Measurements from ENCODE around the gene KCNG1. TPM values are rescaled to one million over a fixed set of nuclear protein-coding genes. Genes with fewer than 3 reads are reported as not detected.
A peak's percentile ranks its signal among the peaks of the same experiment; 100 is the strongest.
"Not testable (repeated sequence)": the region's sequence is repeated elsewhere in the genome, so short reads cannot be mapped to it uniquely, and the experiment has no call there.

KCNG1 gene
- total and polyA plus RNA-seq, 9 donors, result 0.15 to 4.9 (median 1.1) TPM

GRCh38 chr20:50980851-50981713 is 41.8 kb downstream of the KCNG1 start:
- peak; percentile 37 to 57 (median 42) for DNase-seq
- WGBS, 3 donors, result 35 to 41% (median 38%) methylated on average over 26 of the region's 26 CpGs
- Histone ChIP-seq H3K27ac (no peak overlapping the region), H3K4me1 (ENCODE audit: insufficient read depth) (peaks cover 2% of the 10 kb centered on the region), H3K9me3 (no peaks in the 10 kb centered on the region), H3K36me3 (no peaks in the 10 kb centered on the region), H3K4me3 (no peak overlapping the region), H3K27me3 (no peaks in the 10 kb centered on the region)
- TF ChIP-seq, protein P1, sequence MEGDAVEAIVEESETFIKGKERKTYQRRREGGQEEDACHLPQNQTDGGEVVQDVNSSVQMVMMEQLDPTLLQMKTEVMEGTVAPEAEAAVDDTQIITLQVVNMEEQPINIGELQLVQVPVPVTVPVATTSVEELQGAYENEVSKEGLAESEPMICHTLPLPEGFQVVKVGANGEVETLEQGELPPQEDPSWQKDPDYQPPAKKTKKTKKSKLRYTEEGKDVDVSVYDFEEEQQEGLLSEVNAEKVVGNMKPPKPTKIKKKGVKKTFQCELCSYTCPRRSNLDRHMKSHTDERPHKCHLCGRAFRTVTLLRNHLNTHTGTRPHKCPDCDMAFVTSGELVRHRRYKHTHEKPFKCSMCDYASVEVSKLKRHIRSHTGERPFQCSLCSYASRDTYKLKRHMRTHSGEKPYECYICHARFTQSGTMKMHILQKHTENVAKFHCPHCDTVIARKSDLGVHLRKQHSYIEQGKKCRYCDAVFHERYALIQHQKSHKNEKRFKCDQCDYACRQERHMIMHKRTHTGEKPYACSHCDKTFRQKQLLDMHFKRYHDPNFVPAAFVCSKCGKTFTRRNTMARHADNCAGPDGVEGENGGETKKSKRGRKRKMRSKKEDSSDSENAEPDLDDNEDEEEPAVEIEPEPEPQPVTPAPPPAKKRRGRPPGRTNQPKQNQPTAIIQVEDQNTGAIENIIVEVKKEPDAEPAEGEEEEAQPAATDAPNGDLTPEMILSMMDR (IDR thresholded peaks at IDR 0.05), result peak in 2 of 3 donors; percentile 29 to 47
- no peak for TF ChIP-seq EP300 (IDR thresholded peaks at IDR 0.05)
- TF ChIP-seq POLR2A (IDR thresholded peaks at IDR 0.05), result no peak
- intact Hi-C loops (cut with DNase I), result loop anchor here in 3 of 4 donors (10.0 kb wide), 1 partner anchor 614 kb away; no protein-coding TSS in a partner anchor

DNA sequence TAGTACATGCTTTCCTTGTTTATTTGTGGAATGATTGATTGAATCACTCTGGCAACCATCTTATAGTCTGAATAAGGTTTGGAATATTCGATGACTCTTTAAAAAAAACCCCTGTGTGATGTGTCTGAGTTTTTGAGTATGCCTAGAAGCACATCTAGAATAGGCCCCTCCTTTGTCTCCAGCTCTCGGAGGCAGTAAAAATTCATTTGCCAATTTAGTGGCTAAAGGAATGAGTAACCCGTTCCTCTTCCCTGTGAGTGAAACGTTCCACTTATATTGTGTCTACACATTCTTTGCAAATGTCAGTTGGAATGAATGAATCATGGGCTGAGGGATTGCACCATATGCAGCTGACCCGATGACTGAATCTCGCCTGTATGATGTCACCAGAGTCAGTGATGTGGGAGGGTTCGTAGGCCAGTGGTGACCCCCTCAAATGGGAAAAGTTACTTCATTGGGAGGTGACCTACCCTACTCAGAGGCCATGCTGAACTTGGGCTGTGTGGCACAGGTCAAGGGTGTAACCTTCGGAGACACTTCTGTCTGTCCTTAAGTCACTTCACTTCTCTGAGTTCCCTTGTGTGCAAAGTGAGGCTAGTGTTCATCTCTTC is 42.7 kb downstream of the KCNG1 start:
- no peaks in the 10 kb centered on the region for H3K36me3 ChIP-seq
- no peak for DNase-seq
- TF ChIP-seq, protein P1 (IDR thresholded peaks at IDR 0.05), result no peak
- no peak for TF ChIP-seq POLR2A (IDR thresholded peaks at IDR 0.05)
- TF ChIP-seq EP300 (IDR thresholded peaks at IDR 0.05), result no peak
- no peak overlapping the region for H3K4me3 ChIP-seq
- no peaks in the 10 kb centered on the region for H3K9me3 ChIP-seq
- H3K27ac ChIP-seq, result no peak overlapping the region
- intact Hi-C loops (cut with DNase I), result loop anchor here in 3 of 4 donors (10.0 kb wide), 1 partner anchor 615 kb away; no protein-coding TSS in a partner anchor
- H3K4me1 ChIP-seq (ENCODE audit: insufficient read depth), result peaks cover 2% of the 10 kb centered on the region
- WGBS, 3 donors, result 37 to 47% (median 45%) methylated on average over 8 of the region's 8 CpGs
- H3K27me3 ChIP-seq, result no peaks in the 10 kb centered on the region

DNA sequence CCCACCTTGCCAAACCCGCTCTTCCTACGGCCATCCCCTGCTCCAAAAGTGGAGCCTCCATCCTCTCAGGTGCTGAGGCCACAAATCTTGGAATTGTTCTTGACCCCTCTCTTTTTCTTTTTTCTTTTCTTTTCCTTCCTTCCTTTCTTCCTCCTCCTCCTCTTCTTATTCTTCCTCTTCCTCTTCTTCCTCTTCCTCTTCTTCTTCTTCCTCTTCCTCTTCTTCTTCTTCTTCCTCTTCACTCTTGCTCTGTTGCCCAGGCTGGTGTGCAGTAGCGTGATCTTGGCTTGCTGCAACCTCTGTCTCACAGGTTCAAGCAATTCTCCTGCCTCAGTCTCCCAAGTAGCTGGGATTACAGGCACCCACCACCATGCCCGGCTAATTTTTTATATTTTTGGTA is 44.4 kb downstream of the KCNG1 start:
- intact Hi-C loops (cut with DNase I); H3K4me1 ChIP-seq (ENCODE audit: insufficient read depth); H3K27me3 ChIP-seq; DNase-seq; H3K27ac ChIP-seq; H3K9me3 ChIP-seq; H3K36me3 ChIP-seq; H3K4me3 ChIP-seq: not testable (repeated sequence)
- WGBS, 3 donors, result 87 to 89% (median 88%) methylated on average over 4 of the region's 4 CpGs

DNA sequence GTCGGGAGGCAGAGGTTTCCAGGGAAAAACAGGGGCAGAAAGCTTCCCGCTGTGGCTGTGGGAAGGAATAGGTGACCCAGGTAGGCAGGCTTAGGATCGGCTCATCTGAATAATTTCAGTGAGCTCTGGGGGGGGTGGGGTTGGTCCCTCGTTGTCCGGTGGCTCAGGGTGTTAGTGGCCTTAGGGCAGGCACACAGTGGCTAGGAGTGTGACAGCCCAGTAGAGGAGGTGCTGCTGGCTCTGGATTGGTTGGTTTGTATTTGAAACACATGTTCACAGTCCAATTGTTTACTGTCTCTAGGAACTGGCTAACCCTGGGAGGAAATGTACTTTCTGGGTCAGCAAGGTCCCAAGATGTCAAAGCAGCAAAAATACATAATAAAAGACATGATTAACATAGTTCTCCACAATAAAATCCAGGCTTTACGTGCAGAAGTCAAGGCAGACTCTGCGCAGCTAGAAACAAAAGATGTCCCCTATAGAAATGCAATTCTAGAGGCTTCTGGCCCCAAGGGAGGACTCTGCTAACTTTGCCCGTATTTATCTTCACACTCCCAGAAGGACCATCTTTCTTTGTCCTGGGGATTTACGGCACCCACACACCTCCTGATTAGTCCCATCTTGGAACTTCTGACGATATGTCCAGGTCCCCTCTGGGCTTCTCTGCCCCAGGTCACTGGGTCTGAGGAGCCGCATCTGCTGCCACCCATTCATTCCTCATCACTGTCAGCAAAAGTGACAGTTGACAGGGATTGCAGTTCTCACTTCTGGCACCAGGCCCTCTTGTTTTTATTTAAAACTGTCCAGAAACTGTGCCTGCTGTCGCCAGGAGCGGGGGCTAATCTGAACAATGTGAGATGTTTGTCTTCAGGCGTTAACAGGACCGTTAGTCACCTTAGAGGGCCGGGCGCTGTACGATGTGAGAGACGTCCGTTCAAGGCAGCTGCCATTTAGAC is 45.6 kb downstream of the KCNG1 start:
- DNase-seq, result no peak
- intact Hi-C loops (cut with DNase I), result no loop called here
- TF ChIP-seq, protein P1 (IDR thresholded peaks at IDR 0.05), result no peak
- TF ChIP-seq POLR2A (IDR thresholded peaks at IDR 0.05) (no peak), EP300 (IDR thresholded peaks at IDR 0.05) (no peak)
- Histone ChIP-seq H3K27ac (no peak overlapping the region), H3K4me1 (ENCODE audit: insufficient read depth) (peaks cover 2% of the 10 kb centered on the region), H3K36me3 (no peaks in the 10 kb centered on the region), H3K4me3 (no peak overlapping the region), H3K27me3 (no peaks in the 10 kb centered on the region), H3K9me3 (no peaks in the 10 kb centered on the region)
- WGBS, 3 donors, result 35 to 51% (median 39%) methylated on average over 20 of the region's 20 CpGs
